Sigmoid colon (tissue), 7 donors: ENCODE measurements around the gene SULT6B1. TPM values are rescaled to one million over a fixed set of nuclear protein-coding genes. Genes with fewer than 3 reads are reported as not detected.
"Not testable (repeated sequence)": the region's sequence is repeated elsewhere in the genome, so short reads cannot be mapped to it uniquely, and the experiment has no call there.

Source experiments
- DNase-seq: peaks from one replicate; pipeline ENCODE4 v3.0.0-alpha.2; 2019
- H3K27ac ChIP-seq, 4 donors: fragments of 200-600 bp; sonication (generic); one replicate each; pipeline ENCODE4 v1.5.1; 2016 to 2019; ENCODE audit warnings: mild to moderate bottlenecking in 1 of 4
- H3K27me3 ChIP-seq, 3 donors: fragments of 200-600 bp; sonication (generic); one replicate each; pipeline ENCODE4 v1.5.1; 2019; ENCODE audit warnings: mild to moderate bottlenecking in 1 of 3
- H3K36me3 ChIP-seq, 4 donors: fragments of 200-600 bp; sonication (generic); one replicate each; pipeline ENCODE4 v1.5.1; 2016 to 2019
- H3K4me1 ChIP-seq, 4 donors: fragments of 200-600 bp; sonication (generic); one replicate each; pipeline ENCODE4 v1.5.1; 2017 to 2019
- H3K4me3 ChIP-seq, 4 donors: fragments of 200-600 bp; sonication (generic); one replicate each; pipeline ENCODE4 v1.5.1; 2017 to 2019; ENCODE audit warnings: mild to moderate bottlenecking in 2 of 4, moderate library complexity in 1 of 4
- H3K9me3 ChIP-seq, 4 donors: fragments of 200-600 bp in 3 of 4; sonication (generic) in 3 of 4; one replicate each; pipeline versions ENCODE4 v1.5.1 to v1.6.1; 2013 to 2019
- EP300 ChIP-seq, 4 donors: sonication (generic); formaldehyde crosslinking; IDR thresholded peaks; one replicate each; pipeline ENCODE4 v1.6.1; 2017; ENCODE audit warnings: antibody characterized with exemption in 4 of 4
- POLR2A ChIP-seq, 2 donors: fragments of 450-650 bp; IDR thresholded peaks; one replicate each; pipeline ENCODE4 v1.6.1; 2016; ENCODE audit warnings: antibody characterized with exemption in 2 of 2, mild to moderate bottlenecking in 2 of 2, moderate library complexity in 2 of 2
- POLR2AphosphoS5 ChIP-seq, 4 donors: sonication (generic); formaldehyde crosslinking; IDR thresholded peaks; one replicate each; pipeline ENCODE4 v1.6.1; 2017; ENCODE audit warnings: antibody characterized with exemption in 4 of 4
- WGBS, 2 donors: extraction: QIAGEN DNeasy Blood & Tissue Kit; methylation state at CpG; one replicate each; pipeline ENCODE4 v1.1.7; 2013; 5-methylcytosine and 5-hydroxymethylcytosine counted together
- intact Hi-C: fragments of 100-400 bp; cut with DNase I; formaldehyde crosslinking; loops from one replicate; pipeline ENCODE4 v1.15.1; 2023
- polyA plus RNA-seq, 3 donors: library from polyadenylated mRNA; stranded (reverse); fragments of 200-250 nt; gene quantifications; one replicate each; pipeline ENCODE4 v1.2.3, GENCODE V29; 2013
- total RNA-seq, 4 donors: library from RNA; depleted of rRNA; stranded (reverse); fragments of >200 nt; gene quantifications; one replicate each; pipeline ENCODE4 v1.1.0, GENCODE V29; 2016
- TF ChIP-seq, protein P1 (sequence below), 4 experiments: fragments of 450-650 bp in 3 of 4; fragments of 200-600 bp in 1 of 4; IDR thresholded peaks; one replicate each; pipeline ENCODE4 v1.5.1; 2016 to 2019; ENCODE audit warnings: antibody characterized with exemption in 4 of 4, mild to moderate bottlenecking in 3 of 4, moderate library complexity in 2 of 4
- donor health status: healthy with polysubstance abuse.
- donor health status: Bipolar disorder and iron deficiency.
- donor health status: healthy.

The SULT6B1 gene
- total and polyA plus RNA-seq, 7 donors = not detected

DNA sequence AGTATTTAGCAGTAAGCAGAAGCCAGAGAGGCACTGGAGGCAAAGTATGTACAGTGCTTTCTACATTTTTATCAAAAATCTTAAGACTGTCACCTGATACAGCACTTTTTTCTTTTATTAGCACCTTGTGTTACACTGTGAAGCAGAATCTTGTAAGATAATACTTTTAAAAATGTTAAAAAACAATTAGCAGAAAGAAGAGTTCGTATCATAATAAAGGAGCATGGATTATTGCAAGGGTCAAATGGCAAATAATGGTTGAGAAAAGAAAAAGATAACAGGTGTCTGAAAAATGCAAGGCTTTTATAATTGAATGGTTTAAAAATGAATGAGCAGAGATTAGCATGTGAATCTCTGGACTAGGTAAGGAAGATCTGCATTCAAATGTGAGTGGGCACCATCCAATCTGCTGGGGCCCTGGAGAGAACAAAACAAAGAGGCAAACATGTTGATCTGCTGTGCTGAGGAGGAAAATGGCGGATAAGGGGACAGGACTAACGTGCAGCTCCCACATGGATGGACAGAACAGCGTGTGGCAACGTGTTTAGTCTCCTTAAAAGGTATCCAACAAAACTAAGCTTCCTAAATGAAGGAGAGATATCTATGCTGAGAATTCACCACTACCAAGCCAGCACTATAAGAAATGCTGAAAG, 17.3 kb upstream of the SULT6B1 start:
- Histone ChIP-seq H3K36me3 (peaks cover 17 to 97% (median 57%) of the 10 kb centered on the region in 4 donors), H3K4me1 (no peaks in the 10 kb centered on the region), H3K4me3 (no peak overlapping the region), H3K27ac (no peak overlapping the region), H3K27me3 (no peaks in the 10 kb centered on the region), H3K9me3 (peaks cover 0 to 9% (median 4%) of the 10 kb centered on the region in 4 donors)
- 97 to 98% methylated on average over 5 of the region's 5 CpGs for WGBS, 2 donors
- intact Hi-C loops = no loop called here
- TF ChIP-seq POLR2A (IDR thresholded peaks at IDR 0.05) (no peak), EP300 (IDR thresholded peaks at IDR 0.05) (no peak), POLR2AphosphoS5 (IDR thresholded peaks at IDR 0.05) (no peak)
- TF ChIP-seq, protein P1, sequence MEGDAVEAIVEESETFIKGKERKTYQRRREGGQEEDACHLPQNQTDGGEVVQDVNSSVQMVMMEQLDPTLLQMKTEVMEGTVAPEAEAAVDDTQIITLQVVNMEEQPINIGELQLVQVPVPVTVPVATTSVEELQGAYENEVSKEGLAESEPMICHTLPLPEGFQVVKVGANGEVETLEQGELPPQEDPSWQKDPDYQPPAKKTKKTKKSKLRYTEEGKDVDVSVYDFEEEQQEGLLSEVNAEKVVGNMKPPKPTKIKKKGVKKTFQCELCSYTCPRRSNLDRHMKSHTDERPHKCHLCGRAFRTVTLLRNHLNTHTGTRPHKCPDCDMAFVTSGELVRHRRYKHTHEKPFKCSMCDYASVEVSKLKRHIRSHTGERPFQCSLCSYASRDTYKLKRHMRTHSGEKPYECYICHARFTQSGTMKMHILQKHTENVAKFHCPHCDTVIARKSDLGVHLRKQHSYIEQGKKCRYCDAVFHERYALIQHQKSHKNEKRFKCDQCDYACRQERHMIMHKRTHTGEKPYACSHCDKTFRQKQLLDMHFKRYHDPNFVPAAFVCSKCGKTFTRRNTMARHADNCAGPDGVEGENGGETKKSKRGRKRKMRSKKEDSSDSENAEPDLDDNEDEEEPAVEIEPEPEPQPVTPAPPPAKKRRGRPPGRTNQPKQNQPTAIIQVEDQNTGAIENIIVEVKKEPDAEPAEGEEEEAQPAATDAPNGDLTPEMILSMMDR (IDR thresholded peaks at IDR 0.05) = no peak
- no peak for DNase-seq

GRCh38 chr2:37205071-37205661, 16.7 kb upstream of the SULT6B1 start:
- H3K9me3 ChIP-seq, DNase-seq: not testable (repeated sequence)
- 84 to 92% methylated on average over 8 of the region's 8 CpGs for WGBS, 2 donors

GRCh38 chr2:37203708-37204107, 15.2 kb upstream of the SULT6B1 start:
- no peak for DNase-seq
- Histone ChIP-seq H3K27ac (no peak overlapping the region), H3K36me3 (peaks cover 17 to 87% (median 40%) of the 10 kb centered on the region in 4 donors), H3K4me1 (peaks cover 0 to 3% (median 0%) of the 10 kb centered on the region in 4 donors), H3K9me3 (peaks cover 0 to 5% (median 2%) of the 10 kb centered on the region in 4 donors), H3K4me3 (no peak overlapping the region), H3K27me3 (no peaks in the 10 kb centered on the region)
- WGBS, 2 donors = 90 to 94% methylated on average over 2 of the region's 2 CpGs
- no peak for TF ChIP-seq EP300 (IDR thresholded peaks at IDR 0.05)
- TF ChIP-seq POLR2A (IDR thresholded peaks at IDR 0.05) = no peak
- TF ChIP-seq, protein P1 (IDR thresholded peaks at IDR 0.05) = no peak
- TF ChIP-seq POLR2AphosphoS5 (IDR thresholded peaks at IDR 0.05) = no peak
- intact Hi-C loops = no loop called here

More at GRCh38 chr2:37205071-37205661, 16.7 kb upstream of the SULT6B1 start:
- H3K27ac ChIP-seq, H3K27me3 ChIP-seq, H3K4me3 ChIP-seq, intact Hi-C loops, H3K4me1 ChIP-seq: not testable (repeated sequence)
- H3K36me3 ChIP-seq = peaks cover 17 to 97% (median 52%) of the 10 kb centered on the region in 4 donors

- WGBS, 2 donors = 81 to 82% methylated on average over 1 of the region's 1 CpG
Observed at GRCh38 chr2:37201766-37202165, 13.3 kb upstream of the SULT6B1 start.

DNA sequence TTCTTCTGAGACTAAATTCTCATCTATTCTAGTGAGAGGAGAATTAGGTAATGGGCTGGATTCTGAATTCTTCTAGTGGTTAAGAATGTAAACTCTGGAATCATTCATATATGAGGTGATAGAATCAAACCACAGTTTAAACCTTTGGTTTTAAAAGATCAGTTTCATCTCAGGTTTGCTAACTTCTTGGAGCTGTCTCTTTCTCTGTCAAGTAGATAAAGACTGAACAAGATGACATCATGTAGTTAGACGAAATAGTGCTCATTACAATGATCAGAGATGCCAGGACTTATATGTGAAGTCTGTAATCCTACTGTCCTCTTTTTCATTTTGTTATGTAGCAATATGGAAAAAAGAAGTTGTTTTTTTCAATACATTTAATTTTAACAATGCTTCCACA, 12.7 kb upstream of the SULT6B1 start:
- Histone ChIP-seq H3K4me3 (no peak overlapping the region), H3K4me1 (peaks cover 0 to 15% (median 12%) of the 10 kb centered on the region in 4 donors), H3K9me3 (no peaks in the 10 kb centered on the region), H3K27ac (no peak overlapping the region), H3K27me3 (no peaks in the 10 kb centered on the region), H3K36me3 (peaks cover 17 to 64% (median 27%) of the 10 kb centered on the region in 4 donors)
- no peak for TF ChIP-seq POLR2A (IDR thresholded peaks at IDR 0.05)
- TF ChIP-seq, protein P1 (IDR thresholded peaks at IDR 0.05) = no peak
- TF ChIP-seq EP300 (IDR thresholded peaks at IDR 0.05) = no peak
- no peak for TF ChIP-seq POLR2AphosphoS5 (IDR thresholded peaks at IDR 0.05)
- WGBS, 2 donors = 78 to 90% methylated on average over 1 of the region's 1 CpG
- no peak for DNase-seq
- intact Hi-C loops = no loop called here

More at GRCh38 chr2:37201766-37202165, 13.3 kb upstream of the SULT6B1 start:
- peaks cover 17 to 70% (median 33%) of the 10 kb centered on the region in 4 donors for H3K36me3 ChIP-seq
- intact Hi-C loops = no loop called here
- TF ChIP-seq, protein P1 (IDR thresholded peaks at IDR 0.05) = no peak
- H3K4me1 ChIP-seq = peaks cover 0 to 15% (median 12%) of the 10 kb centered on the region in 4 donors
- no peak overlapping the region for H3K27ac ChIP-seq
- no peak overlapping the region for H3K4me3 ChIP-seq
- no peaks in the 10 kb centered on the region for H3K27me3 ChIP-seq
- no peaks in the 10 kb centered on the region for H3K9me3 ChIP-seq
- no peak for DNase-seq
